HG03060 (cell line): ENCODE measurements around the gene ZMIZ1.
"Not testable (repeated sequence)": the region's sequence is repeated elsewhere in the genome, so short reads cannot be mapped to it uniquely, and the experiment has no call there.

Experiments used
- ATAC-seq: cut with Tn5 transposase; IDR thresholded peaks from one replicate; pipeline ENCODE4 v1.9.1; 2021; ENCODE audit warnings: low read depth, moderate number of reproducible peaks; ENCODE audit not compliant: unreplicated experiment

The ZMIZ1 gene

DNA sequence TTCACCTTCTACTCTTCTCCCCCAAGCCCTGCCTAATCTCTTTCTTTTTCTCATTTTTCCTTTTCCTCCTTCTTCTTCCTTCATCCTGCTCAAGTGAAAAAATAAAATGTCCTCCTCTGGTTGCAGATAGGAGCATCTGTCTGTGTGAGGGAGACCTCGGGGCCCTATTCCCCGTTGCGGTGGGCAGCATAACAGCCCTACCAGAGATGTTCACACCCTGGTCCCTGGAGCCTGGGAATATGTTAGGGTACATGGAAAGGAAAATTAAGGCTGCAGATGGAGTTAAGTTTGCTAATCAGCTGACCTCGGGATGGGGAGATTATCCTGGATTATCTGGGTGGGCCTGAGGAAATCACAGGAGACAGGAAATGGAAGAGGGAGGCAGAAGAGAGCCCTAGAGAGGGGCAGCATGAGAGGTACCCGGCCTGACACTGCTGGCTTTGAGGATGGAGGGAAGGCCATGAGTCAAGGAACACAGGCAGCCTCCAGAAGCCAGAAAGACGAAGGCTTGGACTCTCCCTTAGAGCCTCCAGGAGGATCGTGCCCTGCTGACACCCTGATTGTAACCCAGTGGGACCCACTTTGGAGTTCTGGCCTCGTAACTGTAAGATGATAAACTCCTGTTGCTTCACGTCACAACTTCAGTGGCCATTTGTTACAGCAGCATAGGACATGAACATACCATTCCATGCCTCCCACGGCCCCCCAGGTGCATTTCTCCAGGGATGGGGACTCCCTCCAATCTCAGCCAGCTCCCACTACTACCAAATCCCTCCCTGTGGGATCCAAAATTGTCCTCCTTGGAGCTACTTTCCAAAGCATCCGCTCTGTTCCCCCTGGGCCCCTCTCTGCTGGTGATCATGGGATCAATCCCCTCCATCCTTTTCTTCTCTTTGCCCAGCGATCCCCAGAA lies 39.0 kb upstream of the ZMIZ1 start:
- no peak for ATAC-seq

GRCh38 chr10:79030705-79031104 lies 38.1 kb upstream of the ZMIZ1 start:
- ATAC-seq: no peak

DNA sequence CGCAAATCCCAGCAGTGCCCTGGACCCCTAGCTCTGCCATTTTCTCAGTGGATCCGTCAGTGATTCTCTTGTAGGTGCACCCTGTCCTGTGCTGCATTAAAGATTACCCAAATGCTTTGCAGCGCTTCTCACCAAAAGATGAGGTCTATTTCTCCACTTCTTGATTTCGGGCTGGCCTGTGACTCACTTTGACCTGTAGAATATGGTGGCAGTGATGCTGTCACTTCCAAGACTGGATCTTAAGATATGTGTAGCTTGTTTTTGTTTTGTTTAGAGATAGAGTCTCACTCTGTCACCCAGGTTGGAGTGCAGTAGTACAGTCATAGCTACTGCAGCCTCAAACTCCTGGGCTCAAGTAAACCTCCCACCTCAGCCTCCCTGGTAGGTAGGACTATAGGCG lies 37.0 kb upstream of the ZMIZ1 start:
- ATAC-seq: no peak

- no peak for ATAC-seq
Measured at GRCh38 chr10:79034271-79034876, 34.4 kb upstream of the ZMIZ1 start.

GRCh38 chr10:79036416-79036815 lies 32.4 kb upstream of the ZMIZ1 start:
- ATAC-seq: not testable (repeated sequence)

DNA sequence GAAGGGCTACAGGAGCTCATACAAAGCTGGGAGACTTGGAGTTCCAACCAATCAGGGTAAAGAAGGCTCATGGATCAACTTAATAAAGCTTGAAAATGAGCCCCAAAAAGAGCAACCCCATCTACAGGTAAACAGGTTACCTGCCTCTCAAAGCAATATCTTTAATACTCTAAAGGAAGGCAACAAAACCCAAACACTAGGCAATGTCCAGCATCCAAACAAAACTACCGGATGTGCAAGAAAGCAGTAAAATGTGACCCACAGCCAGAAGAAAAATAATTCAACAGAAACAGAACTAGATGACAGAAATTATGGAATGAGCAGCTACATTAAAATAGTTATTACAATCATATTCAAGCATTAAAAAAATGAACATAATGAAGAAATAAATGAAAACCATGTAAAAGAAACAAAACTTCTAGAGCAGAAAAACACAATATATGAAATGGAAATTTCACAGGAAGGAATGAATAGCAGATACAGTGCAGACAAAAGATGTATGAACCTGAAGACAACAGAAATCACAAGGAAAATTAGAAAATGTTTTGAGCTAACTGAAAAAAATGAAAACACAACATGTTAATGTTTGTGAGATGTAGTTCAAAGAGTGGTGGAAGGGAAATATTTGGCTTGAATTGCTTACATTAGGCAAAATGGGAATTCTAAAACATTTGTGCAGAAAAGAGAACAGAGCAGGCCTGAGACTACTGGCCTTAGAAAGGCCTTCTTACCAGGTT lies 30.5 kb upstream of the ZMIZ1 start:
- no peak for ATAC-seq

DNA sequence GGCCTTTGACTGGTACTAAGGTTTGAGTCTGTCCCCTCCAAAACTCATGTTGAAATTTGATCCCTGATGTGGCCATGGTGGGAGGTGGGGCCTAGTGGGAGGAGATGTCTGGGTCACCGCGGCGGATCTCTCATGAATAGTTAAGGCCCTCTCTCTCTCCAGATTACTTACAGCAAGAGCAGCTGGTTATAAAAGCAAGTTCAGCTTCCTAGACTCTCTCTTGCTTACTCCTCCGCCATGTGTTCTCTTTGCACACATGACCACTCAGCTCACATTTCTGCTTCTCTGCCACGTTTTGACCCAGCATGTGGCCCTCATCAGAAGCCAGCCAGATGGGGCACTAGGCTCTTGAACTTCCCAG lies 29.9 kb upstream of the ZMIZ1 start:
- ATAC-seq: no peak

DNA sequence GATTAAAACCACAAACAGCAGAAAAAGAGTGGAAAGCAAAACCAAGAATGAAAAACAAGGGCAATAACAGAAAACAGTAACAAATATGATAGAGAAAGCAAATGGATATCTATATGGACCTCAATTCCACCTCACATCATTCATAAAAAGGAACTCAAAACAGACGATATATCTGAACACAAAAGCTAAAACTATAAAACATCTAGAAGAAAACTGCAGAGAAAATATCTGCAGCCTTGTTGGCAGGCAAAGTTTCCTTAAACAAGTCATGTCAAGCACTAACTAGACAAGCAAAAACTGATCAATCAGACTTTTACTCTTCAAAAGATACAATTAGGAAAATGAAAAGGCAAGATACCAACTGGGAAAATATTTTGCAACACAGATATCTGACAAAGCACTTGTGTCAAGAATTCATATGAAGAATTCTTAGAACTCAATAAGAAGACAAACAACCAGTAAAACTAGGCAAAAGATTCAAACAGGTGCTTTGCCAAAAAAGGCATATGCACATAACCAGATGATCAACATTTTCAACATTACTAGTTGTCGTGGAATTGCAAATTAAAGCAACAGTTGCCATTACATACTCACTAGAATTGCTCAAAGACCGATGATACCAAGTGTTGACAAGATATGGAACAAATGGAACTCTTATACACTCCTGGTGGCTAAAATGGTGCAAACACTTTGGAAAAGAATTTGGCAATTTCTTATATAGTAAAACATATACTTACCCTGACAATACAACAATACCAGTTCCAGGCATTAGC lies 25.9 kb upstream of the ZMIZ1 start:
- no peak for ATAC-seq

DNA sequence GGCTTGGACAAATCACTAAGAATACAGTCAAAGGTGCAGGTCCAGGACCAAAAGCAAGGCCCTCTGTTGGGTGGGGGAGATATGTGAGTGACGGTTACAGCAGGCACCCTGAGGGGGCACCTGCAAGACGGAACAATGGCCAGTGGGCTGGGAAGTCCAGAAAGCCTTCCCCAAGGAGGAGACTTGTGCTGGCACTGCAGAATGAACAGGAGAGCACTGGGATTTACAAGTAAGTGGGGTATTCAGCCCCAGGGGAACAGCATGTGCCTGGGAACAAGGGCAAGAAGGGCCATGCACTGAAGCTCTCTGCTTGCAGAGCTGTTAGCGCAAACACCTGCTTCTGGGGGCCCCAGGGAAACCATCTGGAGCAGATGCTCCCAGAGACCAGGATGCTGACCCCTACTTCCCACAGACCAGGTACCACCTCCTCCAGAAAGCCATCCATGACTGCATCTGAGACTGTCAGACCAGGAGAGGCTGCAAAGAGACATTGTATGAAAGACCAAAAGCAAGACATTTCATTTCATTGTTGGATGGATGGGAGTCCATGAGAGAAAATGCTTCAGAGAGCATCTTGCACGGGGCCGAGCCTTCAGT lies 24.6 kb upstream of the ZMIZ1 start:
- no peak for ATAC-seq

- no peak for ATAC-seq
Measured at GRCh38 chr10:79044846-79045245, 23.9 kb upstream of the ZMIZ1 start.

- ATAC-seq: no peak
Measured at GRCh38 chr10:79045566-79046175, 23.1 kb upstream of the ZMIZ1 start.

- no peak for ATAC-seq
Measured at GRCh38 chr10:79046326-79046725, 22.4 kb upstream of the ZMIZ1 start.

GRCh38 chr10:79046741-79047583 lies 21.8 kb upstream of the ZMIZ1 start:
- ATAC-seq: no peak

DNA sequence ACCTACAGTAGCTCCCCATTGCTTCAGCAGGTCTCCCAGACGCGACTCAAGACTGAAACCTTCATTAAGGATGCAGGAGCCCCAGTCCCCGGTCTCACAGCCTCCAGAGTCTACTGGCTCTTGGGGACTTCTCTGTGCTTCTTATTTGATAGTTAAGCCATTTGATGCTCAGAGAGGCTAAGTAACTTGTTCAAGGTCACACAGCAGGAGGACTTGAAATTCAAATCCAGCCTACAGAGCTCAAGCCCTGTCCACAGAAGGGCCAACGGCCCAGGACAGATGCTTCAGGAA lies 21.2 kb upstream of the ZMIZ1 start:
- ATAC-seq: no peak

GRCh38 chr10:79047875-79048638 lies 20.7 kb upstream of the ZMIZ1 start:
- ATAC-seq: no peak

GRCh38 chr10:79048639-79049550 lies 19.9 kb upstream of the ZMIZ1 start:
- ATAC-seq: no peak
